HG03521 (cell line): ENCODE measurements around the gene CCL13.

Experiments
- ATAC-seq: cut with Tn5 transposase; IDR thresholded peaks from one replicate; pipeline ENCODE4 v1.9.1; 2021; ENCODE audit warnings: mild to moderate bottlenecking, moderate library complexity; ENCODE audit not compliant: unreplicated experiment

Gene CCL13

GRCh38 chr17:34383216-34383615, 26.9 kb downstream of the CCL13 start:
- ATAC-seq, result no peak

- no peak for ATAC-seq
Measured at GRCh38 chr17:34384271-34384670, 28.0 kb downstream of the CCL13 start.

- no peak for ATAC-seq
Measured at GRCh38 chr17:34384822-34385605, 28.7 kb downstream of the CCL13 start.

- ATAC-seq, result no peak
Measured at GRCh38 chr17:34386343-34386696, 30.0 kb downstream of the CCL13 start.

GRCh38 chr17:34386697-34387550, 30.6 kb downstream of the CCL13 start:
- no peak for ATAC-seq

- no peak for ATAC-seq
Measured at GRCh38 chr17:34387566-34387965, 31.3 kb downstream of the CCL13 start.

- no peak for ATAC-seq
Measured at GRCh38 chr17:34389126-34389750, 33.0 kb downstream of the CCL13 start.

- ATAC-seq, result no peak
Measured at GRCh38 chr17:34390649-34391048, 34.4 kb downstream of the CCL13 start.

- ATAC-seq, result no peak
Measured at GRCh38 chr17:34391241-34391640, 35.0 kb downstream of the CCL13 start.

GRCh38 chr17:34393401-34393800, 37.1 kb downstream of the CCL13 start:
- no peak for ATAC-seq

- ATAC-seq, result no peak
Measured at GRCh38 chr17:34397265-34397664, 41.0 kb downstream of the CCL13 start.

GRCh38 chr17:34398990-34399389, 42.7 kb downstream of the CCL13 start:
- ATAC-seq, result no peak

- ATAC-seq, result no peak
Measured at GRCh38 chr17:34399725-34400124, 43.4 kb downstream of the CCL13 start.

GRCh38 chr17:34400301-34400931, 44.1 kb downstream of the CCL13 start:
- no peak for ATAC-seq

- no peak for ATAC-seq
Measured at GRCh38 chr17:34401165-34401564, 44.9 kb downstream of the CCL13 start.

GRCh38 chr17:34403006-34403405, 46.7 kb downstream of the CCL13 start:
- no peak for ATAC-seq

- no peak for ATAC-seq
Measured at GRCh38 chr17:34406226-34406625, 49.9 kb downstream of the CCL13 start.
